ENCODE measurements around the gene RNF41. TPM values are rescaled to one million over a fixed set of nuclear protein-coding genes. Genes with fewer than 3 reads are reported as not detected.

The RNF41 gene
- total and polyA plus RNA-seq, 2 donors (not counting 3 experiments of a cell fraction or from before 2014, with no cell fraction given), result 88.3 to 203 TPM

GRCh38 chr12:56237552-56237951 is 15.8 kb upstream of the RNF41 start:
- dilution Hi-C loops (cut with MboI; ENCODE audit: extremely low pct_ligation_motif_present, low sequenced_read_pairs) (no loop called here), intact Hi-C loops (cut with micrococcal nuclease) (no loop called here)
- ChIA-PET POLR2A (interaction anchor here (0.8 kb wide), 1 partner anchor 38 kb away, joined by 6 read pairs; no protein-coding TSS in a partner anchor), CTCF (interaction anchor here (1.0 to 1.1 kb wide), 2 partner anchors 20 to 30 kb away, joined by 3 read pairs; partner anchors contain the start of gene ANKRD52)
- Histone ChIP-seq H4K20me1 (replicated peaks; ENCODE audit: control insufficient read depth, extremely low read depth, insufficient read depth, low read length) (no peaks in the 10 kb centered on the region), H3K4me3 (replicated peaks in 1 of 3; ENCODE audit: insufficient read depth in 1 of 3, low read depth in 1 of 3, low read length in 3 of 3) (no peak overlapping the region), H3K4me1 (ENCODE audit: control insufficient read depth, extremely low read depth, insufficient read depth, low read length) (no peaks in the 10 kb centered on the region), H3K9ac (replicated peaks; ENCODE audit: extremely low read depth, insufficient read depth, low read length) (no peak overlapping the region), H3K79me2 (ENCODE audit: control insufficient read depth, insufficient read depth, low read length) (no peaks in the 10 kb centered on the region), H3K9me1 (replicated peaks; ENCODE audit: control insufficient read depth, extremely low read depth, insufficient read depth, low read length) (no peaks in the 10 kb centered on the region), H3K9me3 (replicated peaks; ENCODE audit: control insufficient read depth, insufficient read depth, low read length) (no peaks in the 10 kb centered on the region), H2AFZ (ENCODE audit: low read depth, low read length) (no peak overlapping the region), H3K36me3 (ENCODE audit: control insufficient read depth in 2 of 2, extremely low read depth in 1 of 2, insufficient read depth in 2 of 2, low read length in 2 of 2) (peaks cover 9 to 36% of the 10 kb centered on the region in 2 experiments), H3K27ac (ENCODE audit: insufficient read depth, low read depth, low read length) (no peak overlapping the region), H3K4me2 (ENCODE audit: insufficient read depth, low read length) (no peak overlapping the region), H3K27me3 (ENCODE audit: control insufficient read depth in 2 of 2, insufficient read depth in 2 of 2, low read length in 2 of 2) (no peaks in the 10 kb centered on the region)
- DNase-seq (ENCODE audit: low read depth, low spot score) (no peak), FAIRE-seq (no peak)
- no TSS peak for BruUV-seq (replicated peaks)
- TF ChIP-seq POLR2AphosphoS5 (IDR thresholded peaks at IDR 0.05; ENCODE audit: insufficient read depth, low read depth, low read length) (no peak), MAX (IDR thresholded peaks at IDR 0.05; ENCODE audit: insufficient read depth, insufficient read length) (no peak), FOS (IDR thresholded peaks at IDR 0.05; ENCODE audit: borderline replicate concordance, insufficient read depth, low read length) (no peak), POLR2A (IDR thresholded peaks at IDR 0.05; ENCODE audit: low read depth, low read length) (no peak), GATA2 (IDR thresholded peaks at IDR 0.05; ENCODE audit: insufficient read depth, insufficient read length, low read depth, low read length) (no peak)

- no peaks in the 10 kb centered on the region for H4K20me1 ChIP-seq (replicated peaks; ENCODE audit: control insufficient read depth, extremely low read depth, insufficient read depth, low read length)
- H3K27ac ChIP-seq (ENCODE audit: insufficient read depth, low read depth, low read length), result no peak overlapping the region
- no peak for DNase-seq (ENCODE audit: low read depth, low spot score)
- H3K36me3 ChIP-seq (ENCODE audit: control insufficient read depth in 2 of 2, extremely low read depth in 1 of 2, insufficient read depth in 2 of 2, low read length in 2 of 2), result peaks cover 6 to 31% of the 10 kb centered on the region in 2 experiments
- no peak overlapping the region for H3K9ac ChIP-seq (replicated peaks; ENCODE audit: extremely low read depth, insufficient read depth, low read length)
- no peaks in the 10 kb centered on the region for H3K4me1 ChIP-seq (ENCODE audit: control insufficient read depth, extremely low read depth, insufficient read depth, low read length)
- H2AFZ ChIP-seq (ENCODE audit: low read depth, low read length), result no peak overlapping the region
- no TSS peak for BruUV-seq (replicated peaks)
- CTCF ChIA-PET, result interaction anchor here (1.0 to 2.0 kb wide), 3 partner anchors 14 to 30 kb away, joined by 3 to 6 read pairs (median 3); partner anchors contain the start of genes ANKRD52 and RNF41
- no peaks in the 10 kb centered on the region for H3K79me2 ChIP-seq (ENCODE audit: control insufficient read depth, insufficient read depth, low read length)
- no peak overlapping the region for H3K4me3 ChIP-seq (replicated peaks in 1 of 3; ENCODE audit: insufficient read depth in 1 of 3, low read depth in 1 of 3, low read length in 3 of 3)
- no peaks in the 10 kb centered on the region for H3K9me1 ChIP-seq (replicated peaks; ENCODE audit: control insufficient read depth, extremely low read depth, insufficient read depth, low read length)
- no peaks in the 10 kb centered on the region for H3K27me3 ChIP-seq (ENCODE audit: control insufficient read depth in 2 of 2, insufficient read depth in 2 of 2, low read length in 2 of 2)
- no peaks in the 10 kb centered on the region for H3K9me3 ChIP-seq (replicated peaks; ENCODE audit: control insufficient read depth, insufficient read depth, low read length)
- FAIRE-seq, result no peak
- dilution Hi-C loops (cut with MboI; ENCODE audit: extremely low pct_ligation_motif_present, low sequenced_read_pairs), result no loop called here
- intact Hi-C loops (cut with micrococcal nuclease), result no loop called here
- TF ChIP-seq JUN (IDR thresholded peaks at IDR 0.05; ENCODE audit: borderline replicate concordance, insufficient read depth, insufficient read length, low read depth) (no peak), MAX (IDR thresholded peaks at IDR 0.05; ENCODE audit: insufficient read depth, insufficient read length) (no peak), POLR2AphosphoS5 (IDR thresholded peaks at IDR 0.05; ENCODE audit: insufficient read depth, low read depth, low read length) (no peak), EZH2 (IDR thresholded peaks at IDR 0.05; ENCODE audit: borderline replicate concordance, low read depth, low read length, severe bottlenecking) (no peak), FOS (IDR thresholded peaks at IDR 0.05; ENCODE audit: borderline replicate concordance, insufficient read depth, low read length) (no peak), MYC (IDR thresholded peaks at IDR 0.05; ENCODE audit: low read depth, low read length) (no peak), GATA2 (IDR thresholded peaks at IDR 0.05; ENCODE audit: insufficient read depth, insufficient read length, low read depth, low read length) (no peak), POLR2A (IDR thresholded peaks at IDR 0.05; ENCODE audit: low read depth, low read length) (no peak), CTCF (IDR thresholded peaks at IDR 0.05; ENCODE audit: extremely low read depth in 1 of 2, insufficient read depth in 1 of 2, low read depth in 1 of 2, low read length in 2 of 2) (no peak)
- H3K4me2 ChIP-seq (ENCODE audit: insufficient read depth, low read length), result no peak overlapping the region
- POLR2A ChIA-PET, result interaction anchor here (0.8 kb wide), 1 partner anchor 38 kb away, joined by 6 read pairs; no protein-coding TSS in a partner anchor
Observed at GRCh38 chr12:56236985-56237384, 15.3 kb upstream of the RNF41 start.

Data from endothelial cell of umbilical vein (primary cell).